Tibial artery (tissue), 4 donors: ENCODE results near the gene BEND7.

ENCODE experiments used
- DNase-seq, 2 donors: peaks; one replicate each; pipeline ENCODE4 v3.0.0-alpha.2; 2019
- H3K27ac ChIP-seq, 2 donors: fragments of 200-600 bp; sonication (generic) in 1 of 2; 1 replicate in 1 of 2; 2 replicates in 1 of 2; pipeline ENCODE4 v1.5.1; 2018 to 2019; ENCODE audit warnings: mild to moderate bottlenecking in 1 of 2
- H3K27me3 ChIP-seq, 2 donors: fragments of 200-600 bp; sonication (generic) in 1 of 2; one replicate each; pipeline versions ENCODE4 v1.5.1 to v1.6.0; 2016 to 2019
- H3K36me3 ChIP-seq, 3 donors: fragments of 200-600 bp; sonication (generic) in 2 of 3; one replicate each; pipeline ENCODE4 v1.5.1; 2016 to 2019; ENCODE audit warnings: mild to moderate bottlenecking in 2 of 3
- H3K4me1 ChIP-seq, 4 donors: fragments of 200-600 bp; sonication (generic) in 2 of 4; 1 replicate in 3 of 4; 2 replicates in 1 of 4; pipeline ENCODE4 v1.5.1; 2016 to 2019
- H3K4me3 ChIP-seq, 2 donors: fragments of 200-600 bp; sonication (generic) in 1 of 2; 1 replicate in 1 of 2; 2 replicates in 1 of 2; pipeline ENCODE4 v1.5.1; 2018 to 2019; ENCODE audit warnings: mild to moderate bottlenecking in 2 of 2
- H3K9me3 ChIP-seq, 3 donors: fragments of 200-600 bp; sonication (generic) in 1 of 3; one replicate each; pipeline ENCODE4 v1.5.1; 2016 to 2019
- CTCF ChIP-seq, 2 experiments: fragments of 200-600 bp in 1 of 2; fragments of 450-650 bp in 1 of 2; IDR thresholded peaks; one replicate each; pipeline ENCODE4 v1.5.1; 2017 to 2019; ENCODE audit warnings: antibody characterized with exemption in 2 of 2, mild to moderate bottlenecking in 1 of 2, moderate library complexity in 1 of 2
- intact Hi-C: fragments of 100-400 bp; cut with DNase I; formaldehyde crosslinking; loops from one replicate; pipeline ENCODE4 v1.15.0; 2023; ENCODE audit warnings: low total_unique reads

The BEND7 gene

GRCh38 chr10:13483073-13483472 lies 45.7 kb downstream of the BEND7 start:
- DNase-seq, result no peak
- Histone ChIP-seq H3K4me3 (no peak overlapping the region), H3K4me1 (no peaks in the 10 kb centered on the region), H3K36me3 (peaks cover 18 to 57% (median 40%) of the 10 kb centered on the region in 3 donors), H3K9me3 (no peaks in the 10 kb centered on the region), H3K27ac (no peak overlapping the region), H3K27me3 (no peaks in the 10 kb centered on the region)
- intact Hi-C loops, result no loop called here
- TF ChIP-seq CTCF (IDR thresholded peaks at IDR 0.05), result no peak

GRCh38 chr10:13481690-13482089 lies 47.1 kb downstream of the BEND7 start:
- Histone ChIP-seq H3K27me3 (no peaks in the 10 kb centered on the region), H3K4me1 (no peaks in the 10 kb centered on the region), H3K36me3 (peaks cover 23 to 53% (median 35%) of the 10 kb centered on the region in 3 donors), H3K9me3 (no peaks in the 10 kb centered on the region), H3K4me3 (no peak overlapping the region), H3K27ac (no peak overlapping the region)
- intact Hi-C loops, result no loop called here
- DNase-seq, result no peak
- TF ChIP-seq CTCF (IDR thresholded peaks at IDR 0.05), result no peak

DNA sequence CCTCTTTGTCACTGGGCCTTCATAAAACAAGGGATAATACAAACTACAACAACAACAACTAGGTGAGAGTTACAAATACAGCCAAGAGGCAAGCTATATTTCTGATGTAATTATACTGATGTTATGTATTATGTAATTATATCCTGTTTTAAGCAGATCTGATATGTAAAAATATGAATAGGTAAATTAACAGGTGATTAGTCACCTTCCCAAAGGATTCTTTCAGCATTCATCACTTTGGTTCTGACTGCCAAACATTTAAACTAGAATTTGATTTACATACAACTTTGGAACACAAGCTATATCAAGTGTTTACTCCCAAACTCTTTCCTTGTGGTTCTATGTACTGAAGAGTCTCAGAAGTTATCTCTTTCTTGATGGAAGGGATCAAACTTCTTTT lies 53.7 kb downstream of the BEND7 start:
- H3K27me3 ChIP-seq, result no peaks in the 10 kb centered on the region
- no peaks in the 10 kb centered on the region for H3K9me3 ChIP-seq
- peaks cover 12 to 28% (median 21%) of the 10 kb centered on the region in 3 donors for H3K36me3 ChIP-seq
- H3K27ac ChIP-seq, result no peak overlapping the region
- no peak for TF ChIP-seq CTCF (IDR thresholded peaks at IDR 0.05)
- intact Hi-C loops, result no loop called here
- H3K4me1 ChIP-seq, result no peaks in the 10 kb centered on the region
- no peak overlapping the region for H3K4me3 ChIP-seq
- no peak for DNase-seq

DNA sequence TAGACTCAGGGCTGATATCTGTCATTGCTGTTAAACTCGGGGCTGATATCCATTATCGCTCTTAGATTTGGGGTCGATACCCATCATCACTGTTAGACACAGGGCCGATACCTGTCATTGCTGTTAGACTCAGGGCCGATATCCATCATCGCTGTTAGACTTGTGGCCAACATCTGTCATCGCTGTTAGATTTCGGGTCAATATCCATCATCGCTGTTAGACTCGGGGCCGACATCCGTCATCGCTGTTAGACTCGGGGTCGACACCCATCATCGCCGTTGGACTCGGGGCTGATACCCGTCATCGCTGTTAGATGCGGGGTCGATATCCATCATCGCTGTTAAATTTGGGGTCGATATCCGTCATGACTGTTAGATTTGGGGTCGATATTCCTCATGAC lies 54.8 kb downstream of the BEND7 start:
- no peaks in the 10 kb centered on the region for H3K27me3 ChIP-seq
- no peak overlapping the region for H3K4me3 ChIP-seq

DNA sequence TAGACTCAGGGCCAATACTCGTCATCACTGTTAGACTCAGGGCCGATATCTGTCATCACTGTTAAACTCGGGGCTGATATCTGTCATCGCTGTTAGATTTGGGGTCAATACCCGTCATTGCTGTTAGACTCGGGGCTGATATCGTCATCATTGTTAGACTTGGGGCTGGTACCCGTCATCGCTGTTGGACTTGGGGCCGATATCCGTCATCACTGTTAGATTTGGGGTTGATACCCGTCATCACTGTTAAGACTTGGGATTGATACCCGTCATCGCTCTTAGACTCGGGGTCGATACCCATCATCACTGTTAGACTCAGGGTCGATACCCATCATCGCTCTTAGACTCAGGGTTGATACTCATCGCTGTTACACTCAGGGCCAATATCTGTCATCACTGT lies 56.5 kb downstream of the BEND7 start:
- no peaks in the 10 kb centered on the region for H3K27me3 ChIP-seq
- intact Hi-C loops, result no loop called here
- TF ChIP-seq CTCF (IDR thresholded peaks at IDR 0.05), result no peak
- H3K36me3 ChIP-seq, result peaks cover 3 to 21% (median 17%) of the 10 kb centered on the region in 3 donors
- no peak overlapping the region for H3K27ac ChIP-seq
- DNase-seq, result no peak
- H3K9me3 ChIP-seq, result no peaks in the 10 kb centered on the region
- H3K4me1 ChIP-seq, result no peaks in the 10 kb centered on the region
- no peak overlapping the region for H3K4me3 ChIP-seq

More for the DNA sequence above, 54.8 kb downstream of the BEND7 start:
- Histone ChIP-seq H3K4me1 (no peaks in the 10 kb centered on the region), H3K9me3 (no peaks in the 10 kb centered on the region), H3K27ac (no peak overlapping the region), H3K36me3 (peaks cover 6 to 21% (median 18%) of the 10 kb centered on the region in 3 donors)
- DNase-seq, result no peak
- intact Hi-C loops, result no loop called here
- no peak for TF ChIP-seq CTCF (IDR thresholded peaks at IDR 0.05)

GRCh38 chr10:13470270-13470669 lies 58.5 kb downstream of the BEND7 start:
- Histone ChIP-seq H3K36me3 (peaks cover 0 to 15% (median 14%) of the 10 kb centered on the region in 3 donors), H3K27me3 (no peaks in the 10 kb centered on the region), H3K9me3 (no peaks in the 10 kb centered on the region), H3K4me1 (no peaks in the 10 kb centered on the region), H3K4me3 (no peak overlapping the region), H3K27ac (no peak overlapping the region)
- DNase-seq, result no peak
- intact Hi-C loops, result no loop called here
- no peak for TF ChIP-seq CTCF (IDR thresholded peaks at IDR 0.05)
